Activated CD4-positive, CD25-positive, alpha-beta regulatory T cell treated with anti-CD3 and anti-CD28 coated beads, Interleukin-2, amount 50 U/mL, for 24 hours (primary cell): ENCODE data around the gene CACNA1F.
A peak's percentile ranks its signal among the peaks of the same experiment; 100 is the strongest.

ENCODE experiments used
- ATAC-seq, 2 donors: fragments of 150-1000 bp; cut with Tn5 transposase; one replicate each; pipeline ENCODE4 v1.10.0; 2021; ENCODE audit warnings: mild to moderate bottlenecking in 1 of 2, moderate library complexity in 1 of 2

CACNA1F gene

GRCh38 chrX:49257074-49257790 lies 24.1 kb upstream of the CACNA1F start:
- ATAC-seq = no peak

- ATAC-seq = no peak
Measured at GRCh38 chrX:49256268-49256995, 23.3 kb upstream of the CACNA1F start.

GRCh38 chrX:49254639-49255038 lies 21.5 kb upstream of the CACNA1F start:
- ATAC-seq = no peak

GRCh38 chrX:49251325-49251724 lies 18.2 kb upstream of the CACNA1F start:
- ATAC-seq = no peak

- peak; percentile 32 to 35 for ATAC-seq
Measured at GRCh38 chrX:49250578-49250977, 17.4 kb upstream of the CACNA1F start.

- ATAC-seq = no peak
Measured at GRCh38 chrX:49250066-49250465, 16.9 kb upstream of the CACNA1F start.

- peak; percentile 2 for ATAC-seq
Measured at GRCh38 chrX:49249616-49250015, 16.5 kb upstream of the CACNA1F start.

GRCh38 chrX:49249071-49249470 lies 15.9 kb upstream of the CACNA1F start:
- peak; percentile 1 to 8 for ATAC-seq

- ATAC-seq = peak; percentile 3 to 11
Measured at GRCh38 chrX:49247916-49248811, 15.0 kb upstream of the CACNA1F start.

- ATAC-seq = no peak
Measured at GRCh38 chrX:49247346-49247745, 14.2 kb upstream of the CACNA1F start.

- no peak for ATAC-seq
Measured at GRCh38 chrX:49246541-49246940, 13.4 kb upstream of the CACNA1F start.

GRCh38 chrX:49244207-49244606 lies 11.1 kb upstream of the CACNA1F start:
- ATAC-seq = no peak

- peak; percentile 3 to 5 for ATAC-seq
Measured at GRCh38 chrX:49243166-49243565, 10.0 kb upstream of the CACNA1F start.

GRCh38 chrX:49242545-49243066 lies 9.5 kb upstream of the CACNA1F start:
- ATAC-seq = peak; percentile 2 to 4

GRCh38 chrX:49238735-49239134 lies 5.6 kb upstream of the CACNA1F start:
- ATAC-seq = no peak

- ATAC-seq = no peak
Measured at GRCh38 chrX:49237060-49237459, 3.9 kb upstream of the CACNA1F start.

- ATAC-seq = no peak
Measured at GRCh38 chrX:49233887-49234555, 881 bp upstream of the CACNA1F start.

GRCh38 chrX:49232525-49232924 lies 615 bp downstream of the CACNA1F start:
- ATAC-seq = no peak

GRCh38 chrX:49231333-49232000 lies 1.7 kb downstream of the CACNA1F start:
- no peak for ATAC-seq

- peak; percentile 62 to 66 for ATAC-seq
Measured at GRCh38 chrX:49230500-49231232, 2.5 kb downstream of the CACNA1F start.

GRCh38 chrX:49228185-49228584 lies 5.0 kb downstream of the CACNA1F start:
- ATAC-seq = no peak
